Gastrocnemius medialis (tissue), 4 donors: Measurements from ENCODE around the gene SLIRP. TPM values are rescaled to one million over a fixed set of nuclear protein-coding genes. Genes with fewer than 3 reads are reported as not detected.

Experiments
- ATAC-seq, 2 donors: fragments of 150-250 bp; one replicate each; pipeline ENCODE4 v1.9.1; 2016
- DNase-seq, 2 donors: peaks; one replicate each; pipeline ENCODE4 v3.0.0-alpha.2; 2019
- H3K27ac ChIP-seq, 4 donors: fragments of 200-600 bp; sonication (generic); 1 replicate in 1 of 4; 2 replicates in 3 of 4; pipeline ENCODE4 v1.5.1; 2016 to 2018; ENCODE audit warnings: mild to moderate bottlenecking in 2 of 4, moderate library complexity in 1 of 4
- H3K27me3 ChIP-seq, 3 donors: fragments of 200-600 bp; sonication (generic) in 2 of 3; 1 replicate in 1 of 3; 2 replicates in 2 of 3; pipeline versions ENCODE4 v1.5.1 to v1.6.0; 2016 to 2019; ENCODE audit warnings: mild to moderate bottlenecking in 1 of 3, moderate library complexity in 1 of 3
- H3K36me3 ChIP-seq, 2 donors: fragments of 200-600 bp; sonication (generic) in 1 of 2; one replicate each; pipeline ENCODE4 v1.5.1; 2017 to 2018
- H3K4me1 ChIP-seq, 2 donors: fragments of 200-600 bp; sonication (generic) in 1 of 2; one replicate each; pipeline ENCODE4 v1.5.1; 2016 to 2017; ENCODE audit warnings: mild to moderate bottlenecking in 2 of 2
- H3K4me3 ChIP-seq, 4 donors: fragments of 200-600 bp; sonication (generic) in 3 of 4; 1 replicate in 1 of 4; 2 replicates in 3 of 4; pipeline ENCODE4 v1.5.1; 2016 to 2019; ENCODE audit warnings: mild to moderate bottlenecking in 2 of 4
- H3K9me3 ChIP-seq, 3 donors: fragments of 200-600 bp; sonication (generic) in 2 of 3; 1 replicate in 1 of 3; 2 replicates in 2 of 3; pipeline ENCODE4 v1.5.1; 2016 to 2019
- POLR2A ChIP-seq, 2 donors: fragments of 450-650 bp; IDR thresholded peaks; one replicate each; pipeline ENCODE4 v1.6.1; 2017; ENCODE audit warnings: antibody characterized with exemption in 2 of 2, mild to moderate bottlenecking in 2 of 2, moderate library complexity in 2 of 2
- in situ Hi-C, 4 donors: fragments of 200-750 bp; cut with MboI; loops; one replicate each; pipeline versions ENCODE4 v1.15.0 to v1.8.0; 2017; ENCODE audit warnings: low sequenced_read_pairs in 4 of 4
- intact Hi-C: fragments of 100-400 bp; cut with DNase I; formaldehyde crosslinking; loops from one replicate; pipeline ENCODE4 v1.15.1; 2023; ENCODE audit warnings: low total_unique reads
- total RNA-seq, 4 donors: library from RNA; depleted of rRNA; stranded (reverse); fragments of >200 nt; gene quantifications; one replicate each; pipeline versions ENCODE4 v1.1.0 to v1.2.3, GENCODE V29; 2016
- TF ChIP-seq, protein P1 (sequence below), 5 experiments: fragments of 450-650 bp in 3 of 5; fragments of 200-600 bp in 2 of 5; sonication (generic) in 2 of 5; IDR thresholded peaks in 4 of 5; conservative IDR thresholded peaks in 1 of 5; 1 replicate in 4 of 5; 2 replicates in 1 of 5; pipeline ENCODE4 v1.5.1; 2016 to 2019; ENCODE audit warnings: antibody characterized with exemption in 5 of 5, mild to moderate bottlenecking in 3 of 5, moderate library complexity in 3 of 5

SLIRP gene
- total RNA-seq, 4 donors from 2014 or later, result 293 to 550 (median 332) TPM

DNA sequence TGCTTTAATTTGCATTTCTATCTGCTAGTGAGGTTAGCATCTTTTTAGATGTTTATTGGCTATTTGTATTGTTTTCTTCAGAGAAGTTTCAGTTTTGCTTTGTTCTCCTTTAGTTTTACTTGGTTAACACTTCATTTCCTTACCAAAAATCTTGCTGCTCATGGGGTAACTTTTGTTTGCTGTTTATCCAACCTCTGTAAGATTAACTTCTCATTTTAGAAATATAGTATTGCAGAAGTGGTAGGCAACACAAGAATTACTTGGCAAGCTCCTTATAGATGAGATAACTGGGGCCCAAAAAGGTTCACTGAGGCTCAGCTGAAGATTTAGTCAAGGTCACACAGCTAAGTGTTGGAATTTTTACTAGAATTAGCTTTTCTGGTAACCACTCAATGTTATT lies 40.6 kb upstream of the SLIRP start:
- intact Hi-C loops (no loop called here), in situ Hi-C loops (no loop called here)
- Histone ChIP-seq H3K4me1 (no peaks in the 10 kb centered on the region), H3K9me3 (no peaks in the 10 kb centered on the region), H3K4me3 (no peak overlapping the region), H3K36me3 (peaks cover 0 to 3% of the 10 kb centered on the region in 2 donors), H3K27ac (no peak overlapping the region), H3K27me3 (no peaks in the 10 kb centered on the region)
- no peak for ATAC-seq
- DNase-seq, result no peak
- TF ChIP-seq, protein P1, sequence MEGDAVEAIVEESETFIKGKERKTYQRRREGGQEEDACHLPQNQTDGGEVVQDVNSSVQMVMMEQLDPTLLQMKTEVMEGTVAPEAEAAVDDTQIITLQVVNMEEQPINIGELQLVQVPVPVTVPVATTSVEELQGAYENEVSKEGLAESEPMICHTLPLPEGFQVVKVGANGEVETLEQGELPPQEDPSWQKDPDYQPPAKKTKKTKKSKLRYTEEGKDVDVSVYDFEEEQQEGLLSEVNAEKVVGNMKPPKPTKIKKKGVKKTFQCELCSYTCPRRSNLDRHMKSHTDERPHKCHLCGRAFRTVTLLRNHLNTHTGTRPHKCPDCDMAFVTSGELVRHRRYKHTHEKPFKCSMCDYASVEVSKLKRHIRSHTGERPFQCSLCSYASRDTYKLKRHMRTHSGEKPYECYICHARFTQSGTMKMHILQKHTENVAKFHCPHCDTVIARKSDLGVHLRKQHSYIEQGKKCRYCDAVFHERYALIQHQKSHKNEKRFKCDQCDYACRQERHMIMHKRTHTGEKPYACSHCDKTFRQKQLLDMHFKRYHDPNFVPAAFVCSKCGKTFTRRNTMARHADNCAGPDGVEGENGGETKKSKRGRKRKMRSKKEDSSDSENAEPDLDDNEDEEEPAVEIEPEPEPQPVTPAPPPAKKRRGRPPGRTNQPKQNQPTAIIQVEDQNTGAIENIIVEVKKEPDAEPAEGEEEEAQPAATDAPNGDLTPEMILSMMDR (IDR thresholded peaks at IDR 0.05 in 4 of 5, conservative IDR thresholded peaks at IDR 0.05 in 1 of 5), result no peak
- no peak for TF ChIP-seq POLR2A (IDR thresholded peaks at IDR 0.05)

DNA sequence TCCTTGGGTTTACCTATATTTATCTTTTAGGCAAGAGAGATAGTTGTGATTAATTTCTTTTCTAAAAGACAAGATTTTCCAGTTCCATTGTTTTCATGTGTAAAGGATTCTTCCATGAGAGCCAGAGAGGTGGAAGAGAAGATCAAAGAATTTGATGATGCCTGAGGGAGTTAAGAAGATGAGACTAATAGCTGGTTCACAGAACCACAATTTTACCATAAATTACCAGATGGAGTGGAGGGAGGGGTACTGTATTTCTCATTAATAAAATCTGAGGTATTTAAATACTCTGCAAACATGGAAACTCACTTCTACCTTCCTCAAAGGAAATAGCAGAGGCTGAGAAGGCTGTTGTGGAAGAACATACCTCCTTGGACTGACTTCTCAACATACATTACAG lies 34.7 kb upstream of the SLIRP start:
- H3K36me3 ChIP-seq, result peaks cover 0 to 49% of the 10 kb centered on the region in 2 donors
- H3K27me3 ChIP-seq, result no peaks in the 10 kb centered on the region
- DNase-seq (no peak), ATAC-seq (no peak)
- TF ChIP-seq POLR2A (IDR thresholded peaks at IDR 0.05), result no peak
- TF ChIP-seq, protein P1 (IDR thresholded peaks at IDR 0.05 in 4 of 5, conservative IDR thresholded peaks at IDR 0.05 in 1 of 5), result no peak
- H3K4me3 ChIP-seq, result no peak overlapping the region
- H3K9me3 ChIP-seq, result no peaks in the 10 kb centered on the region
- intact Hi-C loops (no loop called here), in situ Hi-C loops (no loop called here)
- H3K4me1 ChIP-seq, result no peaks in the 10 kb centered on the region
- H3K27ac ChIP-seq, result no peak overlapping the region

DNA sequence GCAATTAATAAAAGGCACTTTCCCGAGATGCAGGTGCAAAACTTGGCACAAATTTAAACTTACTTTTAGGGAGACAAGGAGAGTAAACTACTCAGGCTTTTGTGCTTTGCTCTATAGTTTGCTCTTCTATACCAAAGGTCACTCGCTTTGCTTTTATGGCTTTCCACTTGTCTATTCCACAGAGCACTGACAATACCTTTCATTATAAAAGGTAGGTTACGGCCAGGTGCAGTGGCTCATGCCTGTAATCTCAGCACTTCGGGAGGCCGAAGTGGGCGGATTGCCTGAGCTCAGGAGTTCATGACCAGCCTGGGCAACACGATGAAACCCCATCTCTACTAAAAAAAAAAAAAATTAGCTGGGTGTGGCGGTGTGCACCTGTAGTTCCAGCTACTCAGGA lies 33.0 kb upstream of the SLIRP start:
- in situ Hi-C loops, result no loop called here
- DNase-seq (no peak), ATAC-seq (no peak)
- no peak for TF ChIP-seq POLR2A (IDR thresholded peaks at IDR 0.05)
- TF ChIP-seq, protein P1 (IDR thresholded peaks at IDR 0.05 in 4 of 5, conservative IDR thresholded peaks at IDR 0.05 in 1 of 5), result no peak
- H3K27me3 ChIP-seq, result no peaks in the 10 kb centered on the region
- H3K27ac ChIP-seq, result no peak overlapping the region
- H3K4me1 ChIP-seq, result no peaks in the 10 kb centered on the region
- H3K4me3 ChIP-seq, result no peak overlapping the region
- no peaks in the 10 kb centered on the region for H3K9me3 ChIP-seq
- H3K36me3 ChIP-seq, result peaks cover 0 to 61% of the 10 kb centered on the region in 2 donors
- intact Hi-C loops, result no loop called here

DNA sequence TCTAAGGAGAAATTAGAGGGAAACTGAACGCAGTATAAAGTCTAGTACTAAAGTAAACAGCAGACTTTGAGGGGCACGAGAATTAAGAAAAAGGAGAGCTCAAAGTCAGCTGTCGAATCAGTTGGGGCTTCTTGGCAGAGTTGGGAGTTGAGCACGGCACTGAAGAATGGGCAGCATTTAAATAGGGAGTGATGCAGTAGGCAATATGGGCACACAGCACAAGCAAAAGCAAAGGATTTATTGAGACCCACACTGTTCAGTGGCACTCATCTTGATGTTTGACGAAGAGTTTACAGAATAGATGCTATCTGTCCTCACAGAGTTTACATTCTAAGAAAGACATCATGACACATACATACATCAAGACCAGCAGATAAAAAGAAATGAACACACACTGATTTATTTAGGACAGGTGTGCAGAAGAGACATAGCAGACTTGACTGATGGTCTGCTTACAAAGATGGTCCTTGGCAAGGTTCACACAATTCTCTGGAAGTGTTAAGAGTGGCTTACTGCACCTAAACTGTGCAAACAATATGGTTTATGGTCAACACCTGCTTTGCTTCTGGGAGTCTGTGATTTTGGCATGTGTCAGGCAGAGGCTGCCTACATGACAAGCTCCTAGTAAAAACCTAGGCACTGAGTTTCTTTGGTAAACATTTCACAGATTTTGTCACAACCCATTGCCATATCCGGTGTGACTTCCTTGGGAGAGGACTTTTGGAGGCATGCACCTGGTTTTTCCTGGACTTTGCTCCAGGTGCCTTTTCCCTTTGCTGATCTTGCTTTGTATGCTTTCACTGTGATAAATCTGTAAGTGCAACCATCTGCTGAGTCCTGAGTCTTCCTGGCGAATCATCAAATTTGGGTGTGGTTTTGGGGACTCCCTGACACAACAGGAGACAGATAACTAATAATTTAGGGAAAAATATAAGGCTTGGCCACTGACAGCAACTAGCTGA lies 26.4 kb upstream of the SLIRP start:
- peaks cover 19% of the 10 kb centered on the region in 2 donors for H3K4me1 ChIP-seq
- peak overlapping the region in 1 of 4 donors; percentile 8 for H3K4me3 ChIP-seq
- ATAC-seq (peak; percentile 62 to 83), DNase-seq (peak in 1 of 2 donors; percentile 12)
- peaks cover 0 to 18% of the 10 kb centered on the region in 2 donors for H3K36me3 ChIP-seq
- intact Hi-C loops (no loop called here), in situ Hi-C loops (no loop called here)
- H3K27ac ChIP-seq, result peak overlapping the region; percentile 63 to 84 (median 78)
- TF ChIP-seq, protein P1 (IDR thresholded peaks at IDR 0.05 in 4 of 5, conservative IDR thresholded peaks at IDR 0.05 in 1 of 5), result no peak
- no peak for TF ChIP-seq POLR2A (IDR thresholded peaks at IDR 0.05)
- no peaks in the 10 kb centered on the region for H3K27me3 ChIP-seq
- no peaks in the 10 kb centered on the region for H3K9me3 ChIP-seq
